Small intestine (tissue), 4 donors: ENCODE results near the gene TXN2. TPM values are rescaled to one million over a fixed set of nuclear protein-coding genes. Genes with fewer than 3 reads are reported as not detected.

ENCODE experiments used
- polyA plus RNA-seq, 4 donors: library from polyadenylated mRNA; stranded (reverse) in 3 of 4; unstranded in 1 of 4; fragments of 200-250 nt in 3 of 4; fragments of 120-200 nt in 1 of 4; gene quantifications; one replicate each; pipeline versions ENCODE4 v1.2.1 to v1.2.3, GENCODE V29; 2013
- donor health status: healthy with polysubstance abuse.
- donor health status: Bipolar disorder and iron deficiency.
- donor health status: healthy.

The TXN2 gene
- polyA plus RNA-seq, 4 donors = 86.0 to 209 (median 182) TPM

Other genes starting within 250 kb of the TXN2 start
- gene APOL2, start 242.1 kb downstream of the TXN2 start, polyA plus RNA-seq = 10 to 100 TPM; 19.0 to 68.4 (median 30.1) TPM
- gene APOL1, start 228.5 kb downstream of the TXN2 start, polyA plus RNA-seq = 10 to 100 TPM in 1 of 4 donors, 1 to 10 TPM in 3; 7.7 to 32.2 (median 8.5) TPM
- 100 to 1,000 TPM in 3 of 4 donors, 10 to 100 TPM in 1; 95.4 to 188 (median 143) TPM for gene MYH9, start 93.7 kb downstream of the TXN2 start, polyA plus RNA-seq
- 10 to 100 TPM in 1 of 4 donors, 1 to 10 TPM in 1, under 1 TPM in 2; 0.67 to 14.2 (median 3.1) TPM for gene FOXRED2, start 25.4 kb upstream of the TXN2 start, polyA plus RNA-seq
- gene EIF3D, start 47.5 kb upstream of the TXN2 start, polyA plus RNA-seq = 100 to 1,000 TPM; 169 to 215 (median 198) TPM
- under 1 TPM in 1 of 4 donors, not detected in 3; 0.09 TPM for gene CACNG2, start 222.1 kb upstream of the TXN2 start, polyA plus RNA-seq